NT2/D1 (cell line): ENCODE measurements around the gene POLR3H.
A peak's percentile ranks its signal among the peaks of the same experiment; 100 is the strongest.

Source experiments
- DNase-seq: peaks from one replicate; pipeline ENCODE4 v3.0.0-alpha.2; 2011; ENCODE audit warnings: low read depth, low spot score
- H3K27me3 ChIP-seq: 2 replicates; pipeline ENCODE4 v1.6.0; 2011; ENCODE audit warnings: mild to moderate bottlenecking; ENCODE audit not compliant: insufficient read length, insufficient read depth
- H3K36me3 ChIP-seq: 2 replicates; pipeline ENCODE4 v1.6.1; 2011; ENCODE audit warnings: mild to moderate bottlenecking, low read length, mixed read lengths; ENCODE audit not compliant: insufficient read depth, insufficient read length
- H3K4me1 ChIP-seq: 2 replicates; pipeline ENCODE4 v1.5.1; 2011; ENCODE audit not compliant: insufficient read depth, insufficient read length
- H3K4me3 ChIP-seq: 2 replicates; pipeline ENCODE4 v1.5.1; 2011; ENCODE audit warnings: low read depth; ENCODE audit not compliant: insufficient read length
- H3K9ac ChIP-seq: 2 replicates; pipeline ENCODE4 v1.6.0; 2011; ENCODE audit warnings: low read depth; ENCODE audit not compliant: insufficient read length
- H3K9me3 ChIP-seq: 2 replicates; pipeline ENCODE4 v1.5.1; 2011; ENCODE audit warnings: mild to moderate bottlenecking, low read length; ENCODE audit not compliant: insufficient read depth
- SUZ12 ChIP-seq: IDR thresholded peaks from 2 replicates; pipeline ENCODE4 v1.6.1; 2011; ENCODE audit not compliant: insufficient read length, insufficient read depth; ENCODE audit errors: extremely low read depth
- YY1 ChIP-seq: IDR thresholded peaks from 2 replicates; pipeline ENCODE4 v1.6.1; 2011; ENCODE audit not compliant: insufficient read length, insufficient read depth
- ZNF274 ChIP-seq: IDR thresholded peaks from 2 replicates; pipeline ENCODE4 v1.6.1; 2011; ENCODE audit warnings: mild to moderate bottlenecking, low read depth, low read length

POLR3H gene

GRCh38 chr22:41511521-41511968 lies 32.7 kb downstream of the POLR3H start:
- no peak for DNase-seq
- Histone ChIP-seq H3K9ac (no peak overlapping the region), H3K4me3 (no peak overlapping the region), H3K27me3 (no peaks in the 10 kb centered on the region), H3K4me1 (peaks cover 25% of the 10 kb centered on the region), H3K9me3 (no peaks in the 10 kb centered on the region), H3K36me3 (peaks cover 68% of the 10 kb centered on the region)
- TF ChIP-seq SUZ12 (no peak), ZNF274 (no peak), YY1 (no peak)

- peaks cover 45% of the 10 kb centered on the region for H3K36me3 ChIP-seq
- H3K9me3 ChIP-seq = no peaks in the 10 kb centered on the region
- no peaks in the 10 kb centered on the region for H3K27me3 ChIP-seq
- DNase-seq = no peak
- H3K9ac ChIP-seq = peak overlapping the region; percentile 50
- TF ChIP-seq SUZ12 (no peak), YY1 (no peak), ZNF274 (no peak)
- peaks cover 23% of the 10 kb centered on the region for H3K4me1 ChIP-seq
- no peak overlapping the region for H3K4me3 ChIP-seq
These were observed 35.5 kb downstream of the POLR3H start for GRCh38 chr22:41508770-41509170.

GRCh38 chr22:41507330-41508063 lies 36.8 kb downstream of the POLR3H start:
- Histone ChIP-seq H3K4me1 (peaks cover 12% of the 10 kb centered on the region), H3K9ac (no peak overlapping the region), H3K4me3 (no peak overlapping the region), H3K9me3 (no peaks in the 10 kb centered on the region), H3K36me3 (peaks cover 33% of the 10 kb centered on the region), H3K27me3 (no peaks in the 10 kb centered on the region)
- no peak for DNase-seq
- TF ChIP-seq SUZ12 (no peak), YY1 (no peak), ZNF274 (no peak)

- Histone ChIP-seq H3K9ac (no peak overlapping the region), H3K4me3 (no peak overlapping the region), H3K27me3 (no peaks in the 10 kb centered on the region), H3K4me1 (peaks cover 7% of the 10 kb centered on the region), H3K36me3 (peaks cover 38% of the 10 kb centered on the region), H3K9me3 (no peaks in the 10 kb centered on the region)
- no peak for TF ChIP-seq SUZ12
- no peak for TF ChIP-seq ZNF274
- TF ChIP-seq YY1 = no peak
- no peak for DNase-seq
These were observed 38.6 kb downstream of the POLR3H start for GRCh38 chr22:41505511-41506220.

- Histone ChIP-seq H3K9ac (no peak overlapping the region), H3K4me3 (no peak overlapping the region), H3K36me3 (peaks cover 42% of the 10 kb centered on the region), H3K27me3 (no peaks in the 10 kb centered on the region), H3K4me1 (peaks cover 7% of the 10 kb centered on the region), H3K9me3 (no peaks in the 10 kb centered on the region)
- TF ChIP-seq ZNF274 (no peak), YY1 (no peak), SUZ12 (no peak)
- DNase-seq = no peak
These were observed 39.5 kb downstream of the POLR3H start for GRCh38 chr22:41504816-41505215.

GRCh38 chr22:41504397-41504796 lies 39.9 kb downstream of the POLR3H start:
- H3K4me1 ChIP-seq = peaks cover 7% of the 10 kb centered on the region
- no peak overlapping the region for H3K4me3 ChIP-seq
- TF ChIP-seq SUZ12 (no peak), ZNF274 (no peak), YY1 (no peak)
- no peak for DNase-seq
- no peak overlapping the region for H3K9ac ChIP-seq
- no peaks in the 10 kb centered on the region for H3K27me3 ChIP-seq
- no peaks in the 10 kb centered on the region for H3K9me3 ChIP-seq
- peaks cover 46% of the 10 kb centered on the region for H3K36me3 ChIP-seq

- no peaks in the 10 kb centered on the region for H3K27me3 ChIP-seq
- TF ChIP-seq YY1 = no peak
- TF ChIP-seq SUZ12 = no peak
- TF ChIP-seq ZNF274 = no peak
- H3K4me3 ChIP-seq = no peak overlapping the region
- no peak for DNase-seq
- H3K4me1 ChIP-seq = no peaks in the 10 kb centered on the region
- peaks cover 39% of the 10 kb centered on the region for H3K36me3 ChIP-seq
- no peak overlapping the region for H3K9ac ChIP-seq
- H3K9me3 ChIP-seq = no peaks in the 10 kb centered on the region
These were observed 43.1 kb downstream of the POLR3H start for GRCh38 chr22:41501209-41501608.
